ENCODE results near the gene VWC2L.

The VWC2L gene

GRCh38 chr2:214543386-214543955 is 132.6 kb downstream of the VWC2L start:
- no peak for DNase-seq

- DNase-seq, result no peak
These were observed 135.2 kb downstream of the VWC2L start for GRCh38 chr2:214545898-214546542.

GRCh38 chr2:214547931-214548330 is 137.1 kb downstream of the VWC2L start:
- no peak for DNase-seq

- no peak for DNase-seq
These were observed 139.1 kb downstream of the VWC2L start for GRCh38 chr2:214549946-214550345.

- no peak for DNase-seq
These were observed 139.9 kb downstream of the VWC2L start for GRCh38 chr2:214550786-214551185.

GRCh38 chr2:214557884-214558283 is 147.0 kb downstream of the VWC2L start:
- DNase-seq, result no peak

- DNase-seq, result no peak
These were observed 147.5 kb downstream of the VWC2L start for GRCh38 chr2:214558341-214558740.

- DNase-seq, result no peak
These were observed 149.3 kb downstream of the VWC2L start for GRCh38 chr2:214560176-214560575.

- DNase-seq, result no peak
These were observed 149.8 kb downstream of the VWC2L start for GRCh38 chr2:214560618-214561190.

- DNase-seq, result no peak
These were observed 154.4 kb downstream of the VWC2L start for GRCh38 chr2:214565246-214565645.

GRCh38 chr2:214566457-214566856 is 155.6 kb downstream of the VWC2L start:
- DNase-seq, result no peak

GRCh38 chr2:214569419-214570035 is 158.7 kb downstream of the VWC2L start:
- no peak for DNase-seq

- DNase-seq, result no peak
These were observed 163.4 kb downstream of the VWC2L start for GRCh38 chr2:214574084-214574781.

GRCh38 chr2:214575030-214575429 is 164.2 kb downstream of the VWC2L start:
- no peak for DNase-seq

GRCh38 chr2:214575465-214575864 is 164.6 kb downstream of the VWC2L start:
- no peak for DNase-seq

GRCh38 chr2:214577769-214578168 is 166.9 kb downstream of the VWC2L start:
- DNase-seq, result no peak

- DNase-seq, result no peak
These were observed 167.6 kb downstream of the VWC2L start for GRCh38 chr2:214578442-214578841.

GRCh38 chr2:214579035-214579434 is 168.2 kb downstream of the VWC2L start:
- no peak for DNase-seq

- no peak for DNase-seq
These were observed 176.6 kb downstream of the VWC2L start for GRCh38 chr2:214587442-214587841.

- DNase-seq, result no peak
These were observed 180.5 kb downstream of the VWC2L start for GRCh38 chr2:214591366-214591765.

GRCh38 chr2:214592011-214592410 is 181.2 kb downstream of the VWC2L start:
- DNase-seq, result no peak

GRCh38 chr2:214593727-214594126 is 182.9 kb downstream of the VWC2L start:
- DNase-seq, result no peak

GRCh38 chr2:214601852-214602633 is 191.2 kb downstream of the VWC2L start:
- DNase-seq, result no peak

Data from activated T-cell treated with anti-CD3 and anti-CD28 coated beads, Interleukin-2, amount 50 U/mL, for 48 hours (primary cell).